GM12878 (cell line): ENCODE measurements around the gene PCDHA7. TPM values are rescaled to one million over a fixed set of nuclear protein-coding genes. Genes with fewer than 3 reads are reported as not detected.

Experiments
- polyA plus RNA-seq, 11 experiments: library from polyadenylated mRNA; depleted of rRNA in 4 of 11; unstranded in 6 of 11; stranded (reverse) in 5 of 11; fragments of >200 nt; fragmentation: Nextera tagmentation in 4 of 11; fragmentation: Illumina TruSeq in 1 of 11; extraction: Ambion mirVana in 4 of 11; extraction: Trizol in 1 of 11; gene quantifications; 1 replicate in 1 of 11; 2 replicates in 10 of 11; pipeline versions ENCODE4 v1.2.1 to v1.2.3, GENCODE V29; 2011 to 2016; ENCODE audit warnings: inconsistent platforms in 2 of 11, missing spikeins in 2 of 11, low read depth in 1 of 11
- total RNA-seq, 4 experiments: library from RNA; depleted of rRNA in 3 of 4; stranded (reverse); fragments of >200 nt in 3 of 4; fragmentation: Illumina TruSeq in 1 of 4; extraction: Trizol in 1 of 4; gene quantifications; 2 replicates each; pipeline versions ENCODE4 v1.2.1 to v1.2.3, GENCODE V29; 2013 to 2021

Gene PCDHA7
- total and polyA plus RNA-seq, 10 of the 15 experiments (the other 5 are each of a cell fraction or from before 2014, with no cell fraction given) = 0.05 to 0.06 TPM; not detected in 8

Other genes with a start within 250 kb of the PCDHA7 start
Only the 7 nearest of the 24 such genes appear.
- not detected in 2 replicates for gene PCDHA3, start 33.2 kb upstream of the PCDHA7 start, total RNA-seq (2014; rRNA removed)
- gene PCDHA3, start 33.2 kb upstream of the PCDHA7 start, total RNA-seq (2014; rRNA removed; fragmentation: Illumina TruSeq; extraction: Trizol) = not detected in 2 replicates
- gene PCDHA3, start 33.2 kb upstream of the PCDHA7 start, total RNA-seq (2021) = not detected in 2 replicates
- not detected in 2 replicates for gene PCDHA3, start 33.2 kb upstream of the PCDHA7 start, polyA plus RNA-seq (2011; rRNA removed)
- 0.01 TPM in 1 of 2 replicates, not detected in the other for gene PCDHA3, start 33.2 kb upstream of the PCDHA7 start, polyA plus RNA-seq (2014; fragmentation: Illumina TruSeq; extraction: Trizol)
- gene PCDHA3, start 33.2 kb upstream of the PCDHA7 start, polyA plus RNA-seq (2014; fragmentation: Nextera tagmentation; extraction: Ambion mirVana) = not detected
- gene PCDHA3, start 33.2 kb upstream of the PCDHA7 start, polyA plus RNA-seq (2014; rRNA removed) = not detected in 2 replicates
- gene PCDHA3, start 33.2 kb upstream of the PCDHA7 start, polyA plus RNA-seq (2016; fragmentation: Nextera tagmentation; extraction: Ambion mirVana) = under 1 TPM in 1 of 2 experiments, not detected in 1; 0.04 TPM
- gene PCDHA4, start 27.2 kb upstream of the PCDHA7 start, total RNA-seq (2014; rRNA removed) = not detected in 2 replicates
- not detected in 2 replicates for gene PCDHA4, start 27.2 kb upstream of the PCDHA7 start, total RNA-seq (2014; rRNA removed; fragmentation: Illumina TruSeq; extraction: Trizol)
- 0.05 TPM in 1 of 2 replicates, not detected in the other for gene PCDHA4, start 27.2 kb upstream of the PCDHA7 start, total RNA-seq (2021)
- not detected in 2 replicates for gene PCDHA4, start 27.2 kb upstream of the PCDHA7 start, polyA plus RNA-seq (2011; rRNA removed)
- gene PCDHA4, start 27.2 kb upstream of the PCDHA7 start, polyA plus RNA-seq (2014; fragmentation: Illumina TruSeq; extraction: Trizol) = not detected in 2 replicates
- not detected for gene PCDHA4, start 27.2 kb upstream of the PCDHA7 start, polyA plus RNA-seq (2014; fragmentation: Nextera tagmentation; extraction: Ambion mirVana)
- gene PCDHA4, start 27.2 kb upstream of the PCDHA7 start, polyA plus RNA-seq (2014; rRNA removed) = not detected in 2 replicates
- gene PCDHA4, start 27.2 kb upstream of the PCDHA7 start, polyA plus RNA-seq (2016; fragmentation: Nextera tagmentation; extraction: Ambion mirVana) = not detected
- gene PCDHA5, start 12.7 kb upstream of the PCDHA7 start, total RNA-seq (2014; rRNA removed) = under 0.01 TPM in 1 of 2 replicates, not detected in the other
- not detected in 2 replicates for gene PCDHA5, start 12.7 kb upstream of the PCDHA7 start, total RNA-seq (2014; rRNA removed; fragmentation: Illumina TruSeq; extraction: Trizol)
- not detected in 2 replicates for gene PCDHA5, start 12.7 kb upstream of the PCDHA7 start, total RNA-seq (2021)
- gene PCDHA5, start 12.7 kb upstream of the PCDHA7 start, polyA plus RNA-seq (2011; rRNA removed) = not detected in 2 replicates
- not detected in 2 replicates for gene PCDHA5, start 12.7 kb upstream of the PCDHA7 start, polyA plus RNA-seq (2014; fragmentation: Illumina TruSeq; extraction: Trizol)
- not detected for gene PCDHA5, start 12.7 kb upstream of the PCDHA7 start, polyA plus RNA-seq (2014; fragmentation: Nextera tagmentation; extraction: Ambion mirVana)
- gene PCDHA5, start 12.7 kb upstream of the PCDHA7 start, polyA plus RNA-seq (2014; rRNA removed) = 0.03 TPM in 1 of 2 replicates, not detected in the other
- not detected for gene PCDHA5, start 12.7 kb upstream of the PCDHA7 start, polyA plus RNA-seq (2016; fragmentation: Nextera tagmentation; extraction: Ambion mirVana)
- gene PCDHA6, start 6.3 kb upstream of the PCDHA7 start, total RNA-seq (2014; rRNA removed) = not detected in 2 replicates
- not detected in 2 replicates for gene PCDHA6, start 6.3 kb upstream of the PCDHA7 start, total RNA-seq (2014; rRNA removed; fragmentation: Illumina TruSeq; extraction: Trizol)
- gene PCDHA6, start 6.3 kb upstream of the PCDHA7 start, total RNA-seq (2021) = not detected in 2 replicates
- gene PCDHA6, start 6.3 kb upstream of the PCDHA7 start, polyA plus RNA-seq (2011; rRNA removed) = not detected in 2 replicates
- gene PCDHA6, start 6.3 kb upstream of the PCDHA7 start, polyA plus RNA-seq (2014; fragmentation: Illumina TruSeq; extraction: Trizol) = not detected in 2 replicates
- not detected for gene PCDHA6, start 6.3 kb upstream of the PCDHA7 start, polyA plus RNA-seq (2014; fragmentation: Nextera tagmentation; extraction: Ambion mirVana)
- not detected in 2 replicates for gene PCDHA6, start 6.3 kb upstream of the PCDHA7 start, polyA plus RNA-seq (2014; rRNA removed)
- under 1 TPM in 1 of 2 experiments, not detected in 1; 0.09 TPM for gene PCDHA6, start 6.3 kb upstream of the PCDHA7 start, polyA plus RNA-seq (2016; fragmentation: Nextera tagmentation; extraction: Ambion mirVana)
- gene PCDHA8, start 6.9 kb downstream of the PCDHA7 start, total RNA-seq (2014; rRNA removed) = not detected in 2 replicates
- not detected in 2 replicates for gene PCDHA8, start 6.9 kb downstream of the PCDHA7 start, total RNA-seq (2014; rRNA removed; fragmentation: Illumina TruSeq; extraction: Trizol)
- gene PCDHA8, start 6.9 kb downstream of the PCDHA7 start, total RNA-seq (2021) = not detected in 2 replicates
- not detected in 2 replicates for gene PCDHA8, start 6.9 kb downstream of the PCDHA7 start, polyA plus RNA-seq (2011; rRNA removed)
- not detected in 2 replicates for gene PCDHA8, start 6.9 kb downstream of the PCDHA7 start, polyA plus RNA-seq (2014; fragmentation: Illumina TruSeq; extraction: Trizol)
- not detected for gene PCDHA8, start 6.9 kb downstream of the PCDHA7 start, polyA plus RNA-seq (2014; fragmentation: Nextera tagmentation; extraction: Ambion mirVana)
- gene PCDHA8, start 6.9 kb downstream of the PCDHA7 start, polyA plus RNA-seq (2014; rRNA removed) = not detected in 2 replicates
- gene PCDHA8, start 6.9 kb downstream of the PCDHA7 start, polyA plus RNA-seq (2016; fragmentation: Nextera tagmentation; extraction: Ambion mirVana) = not detected
- 0.05 and 0.06 TPM in 2 replicates for gene PCDHA9, start 14.1 kb downstream of the PCDHA7 start, total RNA-seq (2014; rRNA removed)
- not detected in 2 replicates for gene PCDHA9, start 14.1 kb downstream of the PCDHA7 start, total RNA-seq (2014; rRNA removed; fragmentation: Illumina TruSeq; extraction: Trizol)
- gene PCDHA9, start 14.1 kb downstream of the PCDHA7 start, total RNA-seq (2021) = not detected in 2 replicates
- not detected in 2 replicates for gene PCDHA9, start 14.1 kb downstream of the PCDHA7 start, polyA plus RNA-seq (2011; rRNA removed)
- not detected in 2 replicates for gene PCDHA9, start 14.1 kb downstream of the PCDHA7 start, polyA plus RNA-seq (2014; fragmentation: Illumina TruSeq; extraction: Trizol)
- gene PCDHA9, start 14.1 kb downstream of the PCDHA7 start, polyA plus RNA-seq (2014; fragmentation: Nextera tagmentation; extraction: Ambion mirVana) = not detected
- gene PCDHA9, start 14.1 kb downstream of the PCDHA7 start, polyA plus RNA-seq (2014; rRNA removed) = 0.01 TPM in 1 of 2 replicates, not detected in the other
- under 1 TPM in 1 of 2 experiments, not detected in 1; 0.03 TPM for gene PCDHA9, start 14.1 kb downstream of the PCDHA7 start, polyA plus RNA-seq (2016; fragmentation: Nextera tagmentation; extraction: Ambion mirVana)
- gene PCDHA10, start 21.6 kb downstream of the PCDHA7 start, total RNA-seq (2014; rRNA removed) = 0.05 and 0.06 TPM in 2 replicates
- under 0.01 TPM in 1 of 2 replicates, not detected in the other for gene PCDHA10, start 21.6 kb downstream of the PCDHA7 start, total RNA-seq (2014; rRNA removed; fragmentation: Illumina TruSeq; extraction: Trizol)
- gene PCDHA10, start 21.6 kb downstream of the PCDHA7 start, total RNA-seq (2021) = 0.03 TPM in 1 of 2 replicates, not detected in the other
- not detected in 2 replicates for gene PCDHA10, start 21.6 kb downstream of the PCDHA7 start, polyA plus RNA-seq (2011; rRNA removed)
- gene PCDHA10, start 21.6 kb downstream of the PCDHA7 start, polyA plus RNA-seq (2014; fragmentation: Illumina TruSeq; extraction: Trizol) = 0.01 and 0.03 TPM in 2 replicates
- not detected for gene PCDHA10, start 21.6 kb downstream of the PCDHA7 start, polyA plus RNA-seq (2014; fragmentation: Nextera tagmentation; extraction: Ambion mirVana)
- gene PCDHA10, start 21.6 kb downstream of the PCDHA7 start, polyA plus RNA-seq (2014; rRNA removed) = 0.01 and 0.03 TPM in 2 replicates
- under 1 TPM in 1 of 2 experiments, not detected in 1; 0.04 TPM for gene PCDHA10, start 21.6 kb downstream of the PCDHA7 start, polyA plus RNA-seq (2016; fragmentation: Nextera tagmentation; extraction: Ambion mirVana)